GM23338 (cell line): Measurements from ENCODE around the gene TSLP. TPM values are rescaled to one million over a fixed set of nuclear protein-coding genes. Genes with fewer than 3 reads are reported as not detected.

Source experiments
- ATAC-seq: fragments of 200-7000 bp; cut with Tn5 transposase; 3 replicates; pipeline ENCODE4 v1.9.1; 2020
- DNase-seq: peaks from one replicate; pipeline ENCODE4 v3.0.0-alpha.2; 2015; ENCODE audit warnings: low spot score
- H2AFZ ChIP-seq: fragments of 200-600 bp; sonication (generic); 2 replicates; pipeline ENCODE4 v1.8.0; 2016; ENCODE audit warnings: antibody characterized with exemption, mild to moderate bottlenecking, moderate library complexity
- H3F3A ChIP-seq: fragments of 200-600 bp; sonication (generic); replicated peaks from 2 replicates; pipeline ENCODE4 v1.8.0; 2017; ENCODE audit warnings: antibody characterized with exemption, mixed run types, low read depth
- H3K27ac ChIP-seq: fragments of 200-600 bp; sonication (generic); 2 replicates; pipeline ENCODE4 v1.6.1; 2016; ENCODE audit warnings: low read depth
- H3K27me3 ChIP-seq: fragments of 200-600 bp; sonication (generic); 2 replicates; pipeline ENCODE4 v1.8.0; 2016; ENCODE audit warnings: mild to moderate bottlenecking, mixed run types, moderate library complexity; ENCODE audit not compliant: insufficient read depth
- H3K36me3 ChIP-seq: fragments of 200-600 bp; sonication (generic); 2 replicates; pipeline ENCODE4 v1.8.0; 2016; ENCODE audit warnings: mild to moderate bottlenecking; ENCODE audit not compliant: insufficient read depth
- H3K4me1 ChIP-seq: fragments of 200-600 bp; sonication (generic); 2 replicates; pipeline ENCODE4 v1.8.0; 2016; ENCODE audit warnings: mild to moderate bottlenecking, moderate library complexity; ENCODE audit not compliant: insufficient read depth
- H3K4me2 ChIP-seq: fragments of 200-600 bp; sonication (generic); 2 replicates; pipeline ENCODE4 v1.7.1; 2017; ENCODE audit warnings: mixed run types
- H3K4me3 ChIP-seq: fragments of 200-600 bp; sonication (generic); 2 replicates; pipeline ENCODE4 v1.6.1; 2016; ENCODE audit warnings: mixed run types
- H3K79me2 ChIP-seq: fragments of 200-600 bp; sonication (generic); replicated peaks from 2 replicates; pipeline ENCODE4 v1.8.0; 2017; ENCODE audit warnings: mild to moderate bottlenecking; ENCODE audit not compliant: insufficient read depth
- H3K9me2 ChIP-seq: fragments of 200-600 bp; sonication (generic); 2 replicates; pipeline ENCODE4 v1.8.0; 2017; ENCODE audit not compliant: insufficient read depth
- H4K20me1 ChIP-seq: fragments of 200-600 bp; sonication (generic); replicated peaks from 2 replicates; pipeline ENCODE4 v1.8.0; 2017; ENCODE audit warnings: mild to moderate bottlenecking; ENCODE audit not compliant: insufficient read depth
- H3K27ac Mint-ChIP-seq: 2 replicates; pipeline ENCODE4 v1.8.0; 2020; ENCODE audit warnings: inconsistent platforms, mild to moderate bottlenecking, moderate library complexity, mixed read lengths
- H3K27me3 Mint-ChIP-seq: 3 replicates; pipeline ENCODE4 v1.8.0; 2022; ENCODE audit warnings: low read depth, mild to moderate bottlenecking, moderate library complexity, mixed read lengths, inconsistent platforms; ENCODE audit not compliant: insufficient read depth, poor library complexity
- H3K36me3 Mint-ChIP-seq: 3 replicates; pipeline ENCODE4 v1.8.0; 2021; ENCODE audit warnings: low read depth, mild to moderate bottlenecking, inconsistent platforms, moderate library complexity, mixed read lengths
- H3K4me1 Mint-ChIP-seq: 3 replicates; pipeline ENCODE4 v1.8.0; 2020; ENCODE audit warnings: mild to moderate bottlenecking, inconsistent platforms, mixed read lengths
- H3K4me3 Mint-ChIP-seq: 3 replicates; pipeline ENCODE4 v1.8.0; 2021; ENCODE audit warnings: moderate library complexity, mild to moderate bottlenecking, inconsistent platforms, mixed read lengths
- H3K9me3 Mint-ChIP-seq: 3 replicates; pipeline ENCODE4 v1.8.0; 2020; ENCODE audit warnings: moderate library complexity, mild to moderate bottlenecking, inconsistent platforms, mixed read lengths
- CREB1 ChIP-seq: fragments of 250-450 bp; sonication (Bioruptor Pico); IDR thresholded peaks from 2 replicates; pipeline ENCODE4 v1.5.0; 2020; ENCODE audit warnings: low read depth, mild to moderate bottlenecking, moderate library complexity
- CTCF ChIP-seq, 2 experiments: fragments of 200-600 bp in 1 of 2; sonication (generic) in 1 of 2; conservative IDR thresholded peaks; 2 replicates each; pipeline versions ENCODE4 v1.5.1 to v1.6.1; 2016 to 2017; ENCODE audit warnings: antibody characterized with exemption in 2 of 2, low read depth in 2 of 2, mild to moderate bottlenecking in 2 of 2, moderate library complexity in 1 of 2
- ETS1 ChIP-seq: IDR thresholded peaks from 2 replicates; pipeline ENCODE4 v1.6.1; 2016; ENCODE audit warnings: antibody characterized with exemption
- EZH2 ChIP-seq: fragments of 200-600 bp; sonication (generic); IDR thresholded peaks from one replicate; pipeline ENCODE4 v1.8.0; 2017; ENCODE audit warnings: antibody characterized with exemption, mild to moderate bottlenecking, low read depth; ENCODE audit not compliant: unreplicated experiment
- EZH2phosphoT487 ChIP-seq: fragments of 200-600 bp; sonication (generic); IDR thresholded peaks from one replicate; pipeline ENCODE4 v1.8.1; 2018; ENCODE audit warnings: antibody characterized with exemption; ENCODE audit not compliant: unreplicated experiment
- JUNB ChIP-seq: IDR thresholded peaks from one replicate; pipeline ENCODE4 v1.6.1; 2016; ENCODE audit warnings: antibody characterized with exemption; ENCODE audit not compliant: unreplicated experiment
- NANOG ChIP-seq: IDR thresholded peaks from 2 replicates; pipeline ENCODE4 v1.6.1; 2016; ENCODE audit warnings: antibody characterized with exemption, borderline replicate concordance
- POLR2AphosphoS5 ChIP-seq: IDR thresholded peaks from 2 replicates; pipeline ENCODE4 v1.6.1; 2016; ENCODE audit warnings: antibody characterized with exemption, low read depth
- REST ChIP-seq: IDR thresholded peaks from one replicate; pipeline ENCODE4 v1.6.1; 2018; ENCODE audit warnings: antibody characterized with exemption; ENCODE audit not compliant: unreplicated experiment
- STAT1 ChIP-seq: IDR thresholded peaks from one replicate; pipeline ENCODE4 v1.6.1; 2016; ENCODE audit warnings: antibody characterized with exemption; ENCODE audit not compliant: unreplicated experiment
- ZNF114 ChIP-seq: fragments of 250-450 bp; sonication (Bioruptor Pico); IDR thresholded peaks from 2 replicates; pipeline ENCODE4 v1.5.0; 2020; ENCODE audit warnings: mild to moderate bottlenecking, moderate library complexity
- ZNF331 ChIP-seq: fragments of 250-450 bp; sonication (Bioruptor Pico); IDR thresholded peaks from 2 replicates; pipeline ENCODE4 v1.5.0; 2020; ENCODE audit warnings: low read depth, mild to moderate bottlenecking, moderate library complexity
- ZNF462 ChIP-seq: fragments of 250-450 bp; sonication (Bioruptor Pico); IDR thresholded peaks from 2 replicates; pipeline ENCODE4 v1.5.0; 2020; ENCODE audit warnings: mild to moderate bottlenecking, moderate library complexity
- polyA plus RNA-seq: library from polyadenylated mRNA; unstranded; fragments of >200 nt; fragmentation: Nextera tagmentation; extraction: Ambion mirVana; gene quantifications from 2 replicates; pipeline ENCODE4 v1.2.1, GENCODE V29; 2016
- total RNA-seq: library from RNA; depleted of rRNA; stranded (reverse); fragments of >200 nt; shearing (Covaris generic); gene quantifications from 2 replicates; pipeline ENCODE4 v1.2.3, GENCODE V29; 2014

TSLP gene
- total and polyA plus RNA-seq, 2 experiments from 2014 or later = 0.35 to 1.5 TPM

GRCh38 chr5:111061618-111062017 is 9.9 kb upstream of the TSLP start:
- no peak overlapping the region for H3K4me3 Mint-ChIP-seq
- no peak overlapping the region for H3K27ac Mint-ChIP-seq
- H3K9me2 ChIP-seq = no peaks in the 10 kb centered on the region

More at GRCh38 chr5:111061618-111062017, 9.9 kb upstream of the TSLP start:
- Histone ChIP-seq H2AFZ (no peak overlapping the region), H3K27ac (no peak overlapping the region), H3K79me2 (no peaks in the 10 kb centered on the region), H3F3A (no peaks in the 10 kb centered on the region), H3K4me3 (no peak overlapping the region), H3K27me3 (no peaks in the 10 kb centered on the region), H3K4me2 (no peak overlapping the region), H4K20me1 (no peaks in the 10 kb centered on the region), H3K36me3 (no peaks in the 10 kb centered on the region), H3K4me1 (0 out of 2 replicates have a peak, but pooled peaks cover 4% of the 10 kb centered on the region)
- Mint-ChIP-seq H3K36me3 (no peaks in the 10 kb centered on the region), H3K9me3 (no peaks in the 10 kb centered on the region), H3K27me3 (peaks cover 4% of the 10 kb centered on the region), H3K4me1 (no peaks in the 10 kb centered on the region)
- TF ChIP-seq POLR2AphosphoS5 = no peak
- no peak for TF ChIP-seq STAT1
- TF ChIP-seq ETS1 = no peak
- no peak for TF ChIP-seq EZH2phosphoT487
- no peak for TF ChIP-seq REST
- no peak for TF ChIP-seq NANOG
- TF ChIP-seq ZNF462 (CRISPR knock-in tag) = no peak
- no peak for TF ChIP-seq CTCF (conservative IDR thresholded peaks at IDR 0.05; ENCODE audit: low read depth in 2 of 2)
- TF ChIP-seq EZH2 = no peak
- TF ChIP-seq ZNF331 (CRISPR knock-in tag) = no peak
- TF ChIP-seq ZNF114 (CRISPR knock-in tag) = no peak
- no peak for TF ChIP-seq CREB1
- TF ChIP-seq JUNB = no peak
- DNase-seq (no peak), ATAC-seq (no peak)
